WTC11 (cell line): ENCODE data around the gene KCND2. TPM values are rescaled to one million over a fixed set of nuclear protein-coding genes. Genes with fewer than 3 reads are reported as not detected.

ENCODE experiments used
- ATAC-seq: fragments of 200-7000 bp; cut with Tn5 transposase; 2 replicates; pipeline ENCODE4 v1.10.0; 2021; ENCODE audit warnings: mild to moderate bottlenecking, moderate library complexity
- CTCF ChIA-PET: fragments of 300-600 bp; sonication (Branson Sonifier 250); formaldehyde crosslinking; loops from one replicate; lab custom pipeline; 2021; ENCODE audit warnings: antibody characterized with exemption; lab: Charles Lee
- POLR2A ChIA-PET: fragments of 350-600 bp; sonication (Branson Sonifier 250); formaldehyde crosslinking; loops from one replicate; lab custom pipeline; 2021; ENCODE audit warnings: antibody characterized with exemption; lab: Charles Lee
- DNase-seq: peaks from one replicate; pipeline ENCODE4 v3.0.0; 2021; ENCODE audit warnings: low spot score
- H3K27ac Mint-ChIP-seq: 2 replicates; pipeline ENCODE4 v1.8.0; 2021; ENCODE audit warnings: mixed read lengths
- H3K27me3 Mint-ChIP-seq: 2 replicates; pipeline ENCODE4 v1.8.0; 2021; ENCODE audit warnings: low read depth, mild to moderate bottlenecking, moderate library complexity, mixed read lengths
- H3K36me3 Mint-ChIP-seq: 2 replicates; pipeline ENCODE4 v1.8.0; 2021; ENCODE audit warnings: mixed read lengths
- H3K4me1 Mint-ChIP-seq: 2 replicates; pipeline ENCODE4 v1.8.0; 2022; ENCODE audit warnings: mixed read lengths
- H3K4me3 Mint-ChIP-seq: 2 replicates; pipeline ENCODE4 v1.8.0; 2021; ENCODE audit warnings: mild to moderate bottlenecking, moderate library complexity, mixed read lengths
- H3K9me3 Mint-ChIP-seq: 2 replicates; pipeline ENCODE4 v1.8.0; 2021; ENCODE audit warnings: mixed read lengths
- ATF1 ChIP-seq: sonication (generic); formaldehyde crosslinking; IDR thresholded peaks from 2 replicates; pipeline ENCODE4 v1.8.1; 2023; ENCODE audit warnings: mild to moderate bottlenecking, moderate library complexity, missing genetic modification reagents
- CBFB ChIP-seq: sonication (generic); formaldehyde crosslinking; IDR thresholded peaks from 2 replicates; pipeline ENCODE4 v1.8.1; 2022; ENCODE audit warnings: mild to moderate bottlenecking, low read depth, missing genetic modification reagents
- ESRRA ChIP-seq: sonication (generic); formaldehyde crosslinking; IDR thresholded peaks from 2 replicates; pipeline ENCODE4 v1.8.1; 2022; ENCODE audit warnings: mild to moderate bottlenecking, missing genetic modification reagents, borderline replicate concordance
- ETV6 ChIP-seq: sonication (generic); formaldehyde crosslinking; IDR thresholded peaks from 2 replicates; pipeline ENCODE4 v1.8.1; 2022; ENCODE audit warnings: mild to moderate bottlenecking, missing genetic modification reagents
- GTF2I ChIP-seq: fragments of 250-450 bp; sonication (Bioruptor Pico); conservative IDR thresholded peaks from 2 replicates; pipeline ENCODE4 v1.4.0; 2021; ENCODE audit warnings: mild to moderate bottlenecking
- HMGA2 ChIP-seq: fragments of 250-450 bp; sonication (Bioruptor Pico); IDR thresholded peaks from 2 replicates; pipeline ENCODE4 v1.4.0; 2021; ENCODE audit warnings: mild to moderate bottlenecking, moderate library complexity
- IRF2 ChIP-seq: sonication (generic); formaldehyde crosslinking; IDR thresholded peaks from 2 replicates; pipeline ENCODE4 v1.8.0; 2022; ENCODE audit warnings: low read depth, missing genetic modification reagents, borderline replicate concordance
- MXD4 ChIP-seq: fragments of 250-450 bp; sonication (Bioruptor Pico); IDR thresholded peaks from 2 replicates; pipeline ENCODE4 v1.8.0; 2021; ENCODE audit warnings: mild to moderate bottlenecking, moderate library complexity, borderline replicate concordance
- MYBL2 ChIP-seq: sonication (generic); formaldehyde crosslinking; IDR thresholded peaks from 2 replicates; pipeline ENCODE4 v1.8.1; 2023; ENCODE audit warnings: mild to moderate bottlenecking, moderate library complexity, missing genetic modification reagents
- OVOL2 ChIP-seq: fragments of 250-450 bp; sonication (Bioruptor Pico); IDR thresholded peaks from 2 replicates; pipeline ENCODE4 v1.9.0; 2021; ENCODE audit warnings: mild to moderate bottlenecking, borderline replicate concordance
- SMAD4 ChIP-seq: sonication (generic); formaldehyde crosslinking; IDR thresholded peaks from 2 replicates; pipeline ENCODE4 v1.8.0; 2022; ENCODE audit warnings: mild to moderate bottlenecking, missing genetic modification reagents
- SP1 ChIP-seq: sonication (generic); formaldehyde crosslinking; conservative IDR thresholded peaks from 2 replicates; pipeline ENCODE4 v1.8.1; 2022; ENCODE audit warnings: missing genetic modification reagents
- TP53 ChIP-seq: sonication (generic); formaldehyde crosslinking; IDR thresholded peaks from 2 replicates; pipeline ENCODE4 v1.8.1; 2023; ENCODE audit warnings: mild to moderate bottlenecking, missing genetic modification reagents
- ZNF263 ChIP-seq: sonication (generic); formaldehyde crosslinking; IDR thresholded peaks from 2 replicates; pipeline ENCODE4 v1.8.1; 2022; ENCODE audit warnings: low read depth, mild to moderate bottlenecking, moderate library complexity, missing genetic modification reagents
- ZNF317 ChIP-seq: sonication (generic); formaldehyde crosslinking; IDR thresholded peaks from 2 replicates; pipeline ENCODE4 v1.8.1; 2023; ENCODE audit warnings: low read depth, mild to moderate bottlenecking, moderate library complexity, missing genetic modification reagents, borderline replicate concordance
- total RNA-seq: library from RNA; stranded (reverse); gene quantifications from 3 replicates; pipeline ENCODE4 v1.2.3, GENCODE V29; 2021
- TF ChIP-seq, protein P1 (sequence below): sonication (generic); formaldehyde crosslinking; IDR thresholded peaks from 2 replicates; pipeline ENCODE4 v1.8.0; 2022; ENCODE audit warnings: mild to moderate bottlenecking, missing genetic modification reagents
- TF ChIP-seq, protein P2 (sequence below): fragments of 250-450 bp; sonication (Bioruptor Pico); IDR thresholded peaks from 2 replicates; pipeline ENCODE4 v1.9.0; 2021; ENCODE audit warnings: moderate library complexity, mild to moderate bottlenecking, inconsistent platforms, borderline replicate concordance
- TF ChIP-seq, protein P3 (sequence below): fragments of 250-450 bp; sonication (Bioruptor Pico); IDR thresholded peaks from 2 replicates; pipeline ENCODE4 v2.1.2; 2022; ENCODE audit warnings: mild to moderate bottlenecking, moderate library complexity
- TF ChIP-seq, protein P4 (sequence below): fragments of 250-450 bp; sonication (Bioruptor Pico); IDR thresholded peaks from 2 replicates; pipeline ENCODE4 v1.9.0; 2021; ENCODE audit warnings: mild to moderate bottlenecking
- TF ChIP-seq, protein P5 (sequence below): fragments of 250-450 bp; sonication (Bioruptor Pico); conservative IDR thresholded peaks from 2 replicates; pipeline ENCODE4 v1.9.0; 2021; ENCODE audit warnings: mild to moderate bottlenecking
- TF ChIP-seq, protein P6 (sequence below): sonication (generic); formaldehyde crosslinking; IDR thresholded peaks from 2 replicates; pipeline ENCODE4 v1.8.1; 2022; ENCODE audit warnings: mild to moderate bottlenecking, missing genetic modification reagents, moderate library complexity, borderline replicate concordance

Gene KCND2
- total RNA-seq, 1 experiment from 2014 or later, result 4.6 TPM

DNA sequence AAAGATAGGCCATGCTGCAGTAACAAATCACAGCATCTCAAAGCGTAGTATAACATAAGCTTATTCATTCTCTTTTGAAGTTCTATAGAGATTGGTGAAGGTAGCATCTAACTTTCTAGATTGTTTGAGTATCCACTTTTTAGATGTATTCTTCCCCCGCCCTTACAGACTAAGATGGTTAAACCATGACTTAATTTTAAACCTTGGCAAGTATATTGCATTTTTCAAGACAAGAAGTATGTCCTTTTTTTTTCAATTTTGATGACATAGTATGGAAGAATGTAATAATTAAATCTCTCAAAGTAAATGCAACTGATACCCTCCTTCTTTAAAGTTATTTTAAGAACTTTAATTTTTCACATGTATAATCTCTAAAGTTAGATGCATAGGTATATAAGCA lies 190.0 kb downstream of the KCND2 start (continued):
- TF ChIP-seq ATF1, result no peak
- TF ChIP-seq HMGA2, result no peak
- TF ChIP-seq MXD4, result no peak
- TF ChIP-seq TP53, result no peak
- TF ChIP-seq SMAD4 (CRISPR knock-in tag), result no peak
- no peak for TF ChIP-seq MYBL2 (CRISPR knock-in tag)
- TF ChIP-seq, protein P1, sequence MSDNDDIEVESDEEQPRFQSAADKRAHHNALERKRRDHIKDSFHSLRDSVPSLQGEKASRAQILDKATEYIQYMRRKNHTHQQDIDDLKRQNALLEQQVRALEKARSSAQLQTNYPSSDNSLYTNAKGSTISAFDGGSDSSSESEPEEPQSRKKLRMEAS (CRISPR knock-in tag), result no peak

- H3K9me3 Mint-ChIP-seq, result peaks cover 7% of the 10 kb centered on the region
- peaks cover 34% of the 10 kb centered on the region for H3K4me1 Mint-ChIP-seq
- peaks cover under 1% of the 10 kb centered on the region; the same call in 1 of the 2 replicates for H3K36me3 Mint-ChIP-seq
- no peak for ATAC-seq
- H3K27ac Mint-ChIP-seq, result no peak overlapping the region
- TF ChIP-seq ESRRA (CRISPR knock-in tag) (no peak), ZNF317 (CRISPR knock-in tag) (no peak), CBFB (CRISPR knock-in tag) (no peak)
- ChIA-PET CTCF (no interaction called here), POLR2A (no interaction called here)
- no peak for DNase-seq
- H3K4me3 Mint-ChIP-seq, result no peak overlapping the region
- no peaks in the 10 kb centered on the region for H3K27me3 Mint-ChIP-seq
These were observed 191.1 kb downstream of the KCND2 start for GRCh38 chr7:120464104-120464503.

GRCh38 chr7:120467676-120468075 lies 194.7 kb downstream of the KCND2 start:
- ChIA-PET CTCF (no interaction called here), POLR2A (no interaction called here)
- no peak overlapping the region for H3K27ac Mint-ChIP-seq
- no peak overlapping the region for H3K4me3 Mint-ChIP-seq
- peaks cover 8% of the 10 kb centered on the region for H3K4me1 Mint-ChIP-seq
- H3K9me3 Mint-ChIP-seq, result peaks cover 7% of the 10 kb centered on the region
- H3K27me3 Mint-ChIP-seq, result no peaks in the 10 kb centered on the region
- ATAC-seq, result no peak
- TF ChIP-seq SP1 (CRISPR knock-in tag), result no peak
- TF ChIP-seq, protein P2, sequence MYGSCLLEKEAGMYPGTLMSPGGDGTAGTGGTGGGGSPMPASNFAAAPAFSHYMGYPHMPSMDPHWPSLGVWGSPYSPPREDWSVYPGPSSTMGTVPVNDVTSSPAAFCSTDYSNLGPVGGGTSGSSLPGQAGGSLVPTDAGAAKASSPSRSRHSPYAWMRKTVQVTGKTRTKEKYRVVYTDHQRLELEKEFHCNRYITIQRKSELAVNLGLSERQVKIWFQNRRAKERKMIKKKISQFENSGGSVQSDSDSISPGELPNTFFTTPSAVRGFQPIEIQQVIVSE (CRISPR knock-in tag), result no peak
- no peak for TF ChIP-seq ETV6
- TF ChIP-seq IRF2, result no peak
- TF ChIP-seq ZNF263 (CRISPR knock-in tag), result no peak
- TF ChIP-seq, protein P3, sequence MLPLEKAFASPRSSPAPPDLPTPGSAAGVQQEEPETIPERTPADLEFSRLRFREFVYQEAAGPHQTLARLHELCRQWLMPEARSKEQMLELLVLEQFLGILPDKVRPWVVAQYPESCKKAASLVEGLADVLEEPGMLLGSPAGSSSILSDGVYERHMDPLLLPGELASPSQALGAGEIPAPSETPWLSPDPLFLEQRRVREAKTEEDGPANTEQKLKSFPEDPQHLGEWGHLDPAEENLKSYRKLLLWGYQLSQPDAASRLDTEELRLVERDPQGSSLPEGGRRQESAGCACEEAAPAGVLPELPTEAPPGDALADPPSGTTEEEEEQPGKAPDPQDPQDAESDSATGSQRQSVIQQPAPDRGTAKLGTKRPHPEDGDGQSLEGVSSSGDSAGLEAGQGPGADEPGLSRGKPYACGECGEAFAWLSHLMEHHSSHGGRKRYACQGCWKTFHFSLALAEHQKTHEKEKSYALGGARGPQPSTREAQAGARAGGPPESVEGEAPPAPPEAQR (CRISPR knock-in tag), result no peak
- TF ChIP-seq, protein P4, sequence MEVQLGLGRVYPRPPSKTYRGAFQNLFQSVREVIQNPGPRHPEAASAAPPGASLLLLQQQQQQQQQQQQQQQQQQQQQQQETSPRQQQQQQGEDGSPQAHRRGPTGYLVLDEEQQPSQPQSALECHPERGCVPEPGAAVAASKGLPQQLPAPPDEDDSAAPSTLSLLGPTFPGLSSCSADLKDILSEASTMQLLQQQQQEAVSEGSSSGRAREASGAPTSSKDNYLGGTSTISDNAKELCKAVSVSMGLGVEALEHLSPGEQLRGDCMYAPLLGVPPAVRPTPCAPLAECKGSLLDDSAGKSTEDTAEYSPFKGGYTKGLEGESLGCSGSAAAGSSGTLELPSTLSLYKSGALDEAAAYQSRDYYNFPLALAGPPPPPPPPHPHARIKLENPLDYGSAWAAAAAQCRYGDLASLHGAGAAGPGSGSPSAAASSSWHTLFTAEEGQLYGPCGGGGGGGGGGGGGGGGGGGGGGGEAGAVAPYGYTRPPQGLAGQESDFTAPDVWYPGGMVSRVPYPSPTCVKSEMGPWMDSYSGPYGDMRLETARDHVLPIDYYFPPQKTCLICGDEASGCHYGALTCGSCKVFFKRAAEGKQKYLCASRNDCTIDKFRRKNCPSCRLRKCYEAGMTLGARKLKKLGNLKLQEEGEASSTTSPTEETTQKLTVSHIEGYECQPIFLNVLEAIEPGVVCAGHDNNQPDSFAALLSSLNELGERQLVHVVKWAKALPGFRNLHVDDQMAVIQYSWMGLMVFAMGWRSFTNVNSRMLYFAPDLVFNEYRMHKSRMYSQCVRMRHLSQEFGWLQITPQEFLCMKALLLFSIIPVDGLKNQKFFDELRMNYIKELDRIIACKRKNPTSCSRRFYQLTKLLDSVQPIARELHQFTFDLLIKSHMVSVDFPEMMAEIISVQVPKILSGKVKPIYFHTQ (CRISPR knock-in tag), result no peak
- TF ChIP-seq, protein P5, sequence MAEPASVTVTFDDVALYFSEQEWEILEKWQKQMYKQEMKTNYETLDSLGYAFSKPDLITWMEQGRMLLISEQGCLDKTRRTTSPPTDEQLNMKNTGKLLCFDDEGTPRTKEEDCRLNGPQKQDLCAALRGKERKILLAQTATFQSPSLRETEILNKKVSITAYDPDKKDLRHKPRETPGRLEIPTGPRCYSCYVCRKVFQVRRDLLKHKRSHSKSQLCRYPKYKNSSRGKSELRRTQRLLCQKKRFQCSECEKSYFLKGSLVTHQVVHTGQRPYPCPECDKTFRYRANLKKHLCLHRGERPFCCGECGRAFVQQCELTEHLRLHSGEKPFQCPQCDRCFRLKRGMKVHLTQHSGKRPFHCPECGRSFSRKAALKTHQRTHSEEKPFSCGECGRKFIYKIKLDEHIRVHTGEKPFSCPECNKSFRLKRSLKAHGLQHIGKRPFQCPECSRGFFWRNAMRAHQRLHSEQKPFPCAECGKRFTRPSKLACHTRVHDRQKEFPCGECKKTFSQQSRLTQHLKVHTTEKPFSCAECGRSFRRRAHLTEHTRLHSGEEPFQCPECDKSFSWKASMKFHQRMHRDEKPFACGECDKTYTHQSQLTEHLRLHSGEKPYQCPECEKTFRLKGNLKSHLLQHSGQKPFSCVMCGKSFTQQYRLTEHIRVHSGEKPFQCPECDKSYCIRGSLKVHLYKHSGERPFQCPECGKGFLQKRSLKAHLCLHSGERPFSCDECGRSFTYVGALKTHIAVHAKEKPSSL (CRISPR knock-in tag), result no peak
- TF ChIP-seq GTF2I (CRISPR knock-in tag), result no peak
- no peak for TF ChIP-seq OVOL2
- TF ChIP-seq, protein P6, sequence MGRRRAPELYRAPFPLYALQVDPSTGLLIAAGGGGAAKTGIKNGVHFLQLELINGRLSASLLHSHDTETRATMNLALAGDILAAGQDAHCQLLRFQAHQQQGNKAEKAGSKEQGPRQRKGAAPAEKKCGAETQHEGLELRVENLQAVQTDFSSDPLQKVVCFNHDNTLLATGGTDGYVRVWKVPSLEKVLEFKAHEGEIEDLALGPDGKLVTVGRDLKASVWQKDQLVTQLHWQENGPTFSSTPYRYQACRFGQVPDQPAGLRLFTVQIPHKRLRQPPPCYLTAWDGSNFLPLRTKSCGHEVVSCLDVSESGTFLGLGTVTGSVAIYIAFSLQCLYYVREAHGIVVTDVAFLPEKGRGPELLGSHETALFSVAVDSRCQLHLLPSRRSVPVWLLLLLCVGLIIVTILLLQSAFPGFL (CRISPR knock-in tag), result no peak
- TF ChIP-seq HMGA2, result no peak
- H3K36me3 Mint-ChIP-seq, result no peaks in the 10 kb centered on the region
- no peak for DNase-seq
